Stomach smooth muscle (tissue), 2 donors: ENCODE results near the gene SYNE2.
"Not testable (repeated sequence)": the region's sequence is repeated elsewhere in the genome, so short reads cannot be mapped to it uniquely, and the experiment has no call there.

Experiments used
- H3K27ac ChIP-seq: one replicate; pipeline ENCODE4 v1.7.0; 2013; ENCODE audit warnings: mild to moderate bottlenecking, low read length, inconsistent platforms
- H3K27me3 ChIP-seq, 2 donors: one replicate each; pipeline ENCODE4 v1.7.0; 2013; ENCODE audit warnings: low read length in 2 of 2; ENCODE audit not compliant: insufficient read depth in 2 of 2, control insufficient read depth in 1 of 2
- H3K36me3 ChIP-seq, 2 donors: one replicate each; pipeline ENCODE4 v1.7.0; 2013; ENCODE audit warnings: low read length in 2 of 2; ENCODE audit not compliant: control insufficient read depth in 2 of 2, insufficient read depth in 2 of 2
- H3K4me1 ChIP-seq: one replicate; pipeline ENCODE4 v1.7.0; 2013; ENCODE audit warnings: low read length; ENCODE audit not compliant: control insufficient read depth, insufficient read depth
- H3K4me3 ChIP-seq, 2 donors: one replicate each; pipeline ENCODE4 v1.7.0; 2013; ENCODE audit warnings: low read length in 2 of 2
- H3K9ac ChIP-seq, 2 donors: one replicate each; pipeline ENCODE4 v1.7.0; 2013; ENCODE audit warnings: low read length in 2 of 2, mild to moderate bottlenecking in 1 of 2
- H3K9me3 ChIP-seq, 2 donors: one replicate each; pipeline ENCODE4 v1.7.0; 2013; ENCODE audit warnings: low read length in 2 of 2; ENCODE audit not compliant: control insufficient read depth in 2 of 2
- donor health status: healthy.
- donor health status: Pancreatic carcinoma.

SYNE2 gene

DNA sequence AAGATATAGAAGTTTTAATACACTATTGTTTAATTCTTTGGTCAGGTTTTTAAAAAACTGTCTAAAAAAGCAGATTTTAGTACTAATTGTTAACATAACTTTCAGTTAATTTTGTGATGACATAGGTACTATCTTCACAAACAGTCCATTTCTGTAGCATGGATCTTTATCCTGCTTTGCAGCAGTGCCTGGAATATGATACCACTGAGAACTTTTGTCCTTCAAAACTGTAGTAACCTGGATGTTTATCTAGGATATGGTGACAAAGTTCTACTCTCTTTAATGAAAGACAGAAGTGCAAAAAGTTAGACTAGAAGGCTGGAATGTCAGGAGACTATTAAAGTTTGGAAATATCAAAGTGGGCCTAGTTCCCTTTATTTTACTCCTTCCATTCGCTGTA is 159.9 kb downstream of the SYNE2 start:
- H3K4me1 ChIP-seq: no peaks in the 10 kb centered on the region
- H3K4me3 ChIP-seq: no peak overlapping the region
- H3K27me3 ChIP-seq: no peaks in the 10 kb centered on the region
- H3K9me3 ChIP-seq: no peaks in the 10 kb centered on the region
- H3K9ac ChIP-seq: no peak overlapping the region
- H3K27ac ChIP-seq: no peak overlapping the region
- H3K36me3 ChIP-seq: peaks cover 0 to 2% of the 10 kb centered on the region in 2 donors

DNA sequence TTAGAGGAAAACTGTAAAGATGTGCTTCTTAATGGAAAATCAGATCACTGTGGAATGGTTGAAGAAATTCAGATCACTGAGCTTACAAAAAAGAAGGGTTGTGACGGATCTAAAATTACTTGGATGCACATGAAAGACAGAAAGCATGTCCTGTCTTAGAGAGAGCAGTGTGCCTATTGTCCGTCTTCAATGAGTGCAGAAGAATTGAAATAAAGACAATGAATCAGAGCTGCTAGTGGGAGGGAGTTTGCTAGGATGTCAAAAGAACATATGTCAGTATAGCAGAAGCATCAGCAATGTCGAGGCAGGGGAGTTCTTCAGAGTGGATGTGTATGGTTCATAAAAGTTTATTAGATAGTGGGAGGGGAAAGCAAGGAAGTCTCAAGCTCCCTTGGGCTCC is 172.7 kb downstream of the SYNE2 start:
- no peak overlapping the region for H3K27ac ChIP-seq
- H3K9ac ChIP-seq: no peak overlapping the region
- no peaks in the 10 kb centered on the region for H3K4me1 ChIP-seq
- H3K9me3 ChIP-seq: no peaks in the 10 kb centered on the region
- no peaks in the 10 kb centered on the region for H3K36me3 ChIP-seq
- H3K27me3 ChIP-seq: no peaks in the 10 kb centered on the region
- H3K4me3 ChIP-seq: no peak overlapping the region

DNA sequence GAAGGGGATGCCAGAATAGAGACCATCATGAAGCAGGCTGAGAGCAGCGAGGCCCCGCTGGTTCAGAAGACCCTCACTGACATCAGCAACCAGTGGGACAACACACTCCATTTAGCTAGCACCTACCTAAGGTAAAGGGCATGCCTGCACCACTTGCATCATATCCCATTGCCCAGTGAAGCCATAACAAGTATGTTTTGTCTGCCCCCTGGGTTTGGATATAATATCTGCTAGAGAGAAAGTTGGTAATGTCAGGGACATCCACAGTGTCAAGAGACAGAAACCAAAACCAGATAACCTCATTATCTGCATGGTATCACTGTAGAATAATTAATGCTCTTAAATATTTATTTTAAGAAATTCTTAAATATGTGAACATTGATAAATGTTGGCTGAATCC is 173.8 kb downstream of the SYNE2 start:
- no peaks in the 10 kb centered on the region for H3K9me3 ChIP-seq
- H3K27me3 ChIP-seq: no peaks in the 10 kb centered on the region
- H3K9ac ChIP-seq: no peak overlapping the region
- no peak overlapping the region for H3K27ac ChIP-seq
- no peaks in the 10 kb centered on the region for H3K4me1 ChIP-seq
- H3K4me3 ChIP-seq: no peak overlapping the region
- no peaks in the 10 kb centered on the region for H3K36me3 ChIP-seq

DNA sequence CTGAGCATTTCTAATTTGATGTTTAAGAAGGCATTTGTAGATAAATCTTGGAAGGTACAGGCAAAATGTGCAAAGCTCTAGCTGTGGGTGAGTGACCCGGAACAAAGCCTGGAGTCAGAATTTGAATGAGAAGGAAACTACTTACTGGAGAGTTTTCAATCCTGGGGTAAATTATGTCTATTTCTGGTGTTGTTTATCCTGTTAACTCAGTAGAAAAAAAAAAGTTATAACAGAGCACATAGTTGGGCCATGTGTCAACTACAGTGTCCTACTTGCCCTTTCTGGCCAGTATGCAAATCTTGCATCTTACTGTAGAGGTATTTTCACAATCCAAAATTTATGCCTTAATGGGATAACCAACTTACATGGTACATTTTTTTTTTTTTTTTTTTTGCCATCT is 182.3 kb downstream of the SYNE2 start:
- no peaks in the 10 kb centered on the region for H3K9me3 ChIP-seq
- H3K36me3 ChIP-seq: no peaks in the 10 kb centered on the region
- no peak overlapping the region for H3K4me3 ChIP-seq
- H3K4me1 ChIP-seq: no peaks in the 10 kb centered on the region
- H3K27ac ChIP-seq: no peak overlapping the region
- no peaks in the 10 kb centered on the region for H3K27me3 ChIP-seq
- H3K9ac ChIP-seq: no peak overlapping the region

DNA sequence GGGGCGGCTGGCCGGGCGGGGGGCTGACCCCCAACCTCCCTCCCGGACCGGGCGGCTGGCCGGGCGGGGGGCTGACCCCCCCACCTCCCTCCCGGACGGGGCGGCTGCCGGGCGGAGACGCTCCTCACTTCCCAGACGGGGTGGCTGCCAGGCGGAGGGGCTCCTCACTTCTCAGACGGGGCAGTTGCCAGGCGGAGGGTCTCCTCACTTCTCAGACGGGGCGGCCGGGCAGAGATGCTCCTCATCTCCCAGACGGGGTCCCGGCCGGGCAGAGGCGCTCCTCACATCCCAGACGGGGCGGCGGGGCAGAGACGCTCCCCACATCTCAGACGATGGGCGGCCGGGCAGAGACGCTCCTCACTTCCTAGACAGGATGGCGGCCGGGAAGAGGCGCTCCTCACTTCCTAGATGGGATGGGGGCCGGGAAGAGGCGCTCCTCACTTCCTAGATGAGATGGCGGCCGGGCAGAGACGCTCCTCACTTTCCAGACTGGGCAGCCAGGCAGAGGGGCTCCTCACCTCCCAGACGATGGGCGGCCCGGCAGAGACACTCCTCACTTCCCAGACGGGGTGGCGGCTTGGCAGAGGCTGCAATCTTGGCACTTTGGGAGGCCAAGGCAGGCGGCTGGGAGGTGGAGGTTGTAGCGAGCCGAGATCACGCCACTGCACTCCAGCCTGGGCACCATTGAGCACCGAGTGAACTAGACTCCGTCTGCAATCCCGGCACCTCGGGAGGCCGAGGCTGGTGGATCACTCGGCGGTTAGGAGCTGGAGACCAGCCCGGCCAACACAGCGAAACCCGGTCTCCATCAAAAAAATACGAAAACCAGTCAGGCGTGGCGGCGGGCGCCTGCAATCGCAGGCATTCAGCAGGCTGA is 185.3 kb downstream of the SYNE2 start:
- H3K9me3 ChIP-seq, H3K27ac ChIP-seq, H3K9ac ChIP-seq, H3K4me1 ChIP-seq, H3K27me3 ChIP-seq, H3K4me3 ChIP-seq, H3K36me3 ChIP-seq: not testable (repeated sequence)

DNA sequence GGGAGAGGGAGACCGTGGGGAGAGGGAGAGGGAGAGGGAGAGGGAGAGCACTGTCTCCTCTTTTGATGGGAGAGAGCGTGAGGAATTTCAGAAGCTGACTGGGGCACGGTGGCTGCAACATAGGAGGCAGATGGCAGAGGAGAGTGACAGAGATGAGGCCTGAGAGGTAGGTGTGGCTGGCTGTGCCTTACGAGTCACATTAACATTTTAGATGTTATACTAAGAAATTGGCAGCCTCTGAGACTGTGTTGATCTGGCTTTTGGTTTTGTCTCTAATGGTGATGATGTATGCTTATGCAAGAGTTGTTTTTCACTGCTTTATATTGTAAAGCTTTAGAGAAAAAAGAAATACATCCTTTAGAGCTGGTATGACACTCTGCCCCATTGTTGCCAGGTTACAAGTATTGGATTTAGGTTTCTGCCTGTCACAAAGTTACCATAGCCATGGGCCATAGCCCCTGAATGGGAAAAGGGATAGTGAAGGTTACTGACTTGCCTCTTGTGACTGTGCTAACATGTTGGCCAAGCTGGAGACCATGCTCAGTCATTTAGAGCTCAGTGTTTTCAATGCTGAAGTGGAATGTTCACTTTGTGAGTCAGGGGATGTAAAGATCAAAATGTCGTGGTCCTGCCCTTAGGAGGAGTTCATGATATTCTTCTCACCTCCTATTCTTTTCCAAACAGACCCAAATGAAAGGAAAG is 186.2 kb downstream of the SYNE2 start:
- Histone ChIP-seq H3K9ac (no peak overlapping the region), H3K27me3 (no peaks in the 10 kb centered on the region), H3K4me3 (no peak overlapping the region), H3K4me1 (no peaks in the 10 kb centered on the region), H3K27ac (no peak overlapping the region), H3K9me3 (no peaks in the 10 kb centered on the region), H3K36me3 (no peaks in the 10 kb centered on the region)

DNA sequence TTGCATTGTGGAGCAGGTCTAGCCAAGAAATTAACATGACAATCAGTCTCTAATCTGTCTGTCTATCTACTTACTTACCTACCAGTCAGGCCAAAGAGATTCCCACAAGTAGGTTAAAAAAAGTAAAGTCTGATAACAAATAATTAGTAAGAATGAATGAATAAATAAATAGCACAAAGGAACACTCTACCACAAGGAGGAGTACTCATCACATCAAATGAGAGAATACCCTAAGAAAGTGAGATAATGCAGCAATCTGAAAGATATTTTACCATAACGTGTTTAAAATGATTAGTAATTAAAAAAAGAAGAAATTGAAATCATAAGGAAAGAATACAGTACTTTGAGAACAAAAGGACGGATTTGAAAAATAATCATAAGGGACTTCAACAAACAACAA is 187.2 kb downstream of the SYNE2 start:
- Histone ChIP-seq H3K4me3 (no peak overlapping the region), H3K27ac (no peak overlapping the region), H3K27me3 (no peaks in the 10 kb centered on the region), H3K9ac (no peak overlapping the region), H3K4me1 (no peaks in the 10 kb centered on the region), H3K9me3 (no peaks in the 10 kb centered on the region), H3K36me3 (no peaks in the 10 kb centered on the region)

DNA sequence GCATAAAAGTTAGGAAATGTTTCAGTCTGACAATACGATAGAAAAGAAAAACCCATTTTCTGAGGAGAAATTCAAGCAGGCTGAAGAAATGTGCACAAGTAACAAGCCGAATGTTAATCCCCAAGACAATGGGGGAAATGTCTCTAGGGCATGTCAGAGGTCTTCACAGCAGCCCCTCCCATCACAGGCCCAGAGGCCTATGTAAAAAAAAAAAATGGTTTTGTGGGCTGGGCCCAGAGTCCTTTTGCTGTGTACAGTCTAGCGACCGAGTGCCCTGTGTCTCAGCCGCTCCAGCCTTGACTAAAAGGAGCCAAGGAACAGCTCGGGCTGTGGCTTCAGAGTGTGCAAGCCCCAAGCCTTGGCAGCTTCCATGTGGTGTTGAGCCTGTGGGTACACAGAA is 190.5 kb downstream of the SYNE2 start:
- not testable (repeated sequence) for H3K9me3 ChIP-seq, H3K27ac ChIP-seq, H3K9ac ChIP-seq, H3K4me1 ChIP-seq, H3K27me3 ChIP-seq, H3K36me3 ChIP-seq, H3K4me3 ChIP-seq

DNA sequence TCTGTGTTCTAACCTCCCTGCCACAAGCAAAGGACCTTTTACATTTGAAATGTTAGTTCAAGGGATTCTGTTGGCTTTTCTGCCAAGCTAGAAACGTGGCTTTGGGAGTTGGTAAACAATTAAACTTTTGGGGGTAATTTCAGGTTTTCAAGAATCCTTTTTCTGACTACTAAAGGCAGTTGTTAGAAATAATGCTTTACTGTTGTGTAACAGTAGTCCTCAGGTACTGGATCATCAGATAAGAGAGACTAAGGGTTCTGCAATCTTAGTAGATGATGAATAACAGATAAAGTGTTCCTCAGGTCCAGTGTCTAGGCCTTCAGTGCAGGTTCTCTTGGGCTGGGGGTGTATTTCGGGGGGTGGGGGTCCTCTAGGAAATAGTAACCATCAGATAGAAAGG is 192.3 kb downstream of the SYNE2 start:
- H3K27me3 ChIP-seq: no peaks in the 10 kb centered on the region
- H3K27ac ChIP-seq: no peak overlapping the region
- H3K36me3 ChIP-seq: no peaks in the 10 kb centered on the region
- H3K4me1 ChIP-seq: no peaks in the 10 kb centered on the region
- H3K9me3 ChIP-seq: no peaks in the 10 kb centered on the region
- no peak overlapping the region for H3K4me3 ChIP-seq
- no peak overlapping the region for H3K9ac ChIP-seq

DNA sequence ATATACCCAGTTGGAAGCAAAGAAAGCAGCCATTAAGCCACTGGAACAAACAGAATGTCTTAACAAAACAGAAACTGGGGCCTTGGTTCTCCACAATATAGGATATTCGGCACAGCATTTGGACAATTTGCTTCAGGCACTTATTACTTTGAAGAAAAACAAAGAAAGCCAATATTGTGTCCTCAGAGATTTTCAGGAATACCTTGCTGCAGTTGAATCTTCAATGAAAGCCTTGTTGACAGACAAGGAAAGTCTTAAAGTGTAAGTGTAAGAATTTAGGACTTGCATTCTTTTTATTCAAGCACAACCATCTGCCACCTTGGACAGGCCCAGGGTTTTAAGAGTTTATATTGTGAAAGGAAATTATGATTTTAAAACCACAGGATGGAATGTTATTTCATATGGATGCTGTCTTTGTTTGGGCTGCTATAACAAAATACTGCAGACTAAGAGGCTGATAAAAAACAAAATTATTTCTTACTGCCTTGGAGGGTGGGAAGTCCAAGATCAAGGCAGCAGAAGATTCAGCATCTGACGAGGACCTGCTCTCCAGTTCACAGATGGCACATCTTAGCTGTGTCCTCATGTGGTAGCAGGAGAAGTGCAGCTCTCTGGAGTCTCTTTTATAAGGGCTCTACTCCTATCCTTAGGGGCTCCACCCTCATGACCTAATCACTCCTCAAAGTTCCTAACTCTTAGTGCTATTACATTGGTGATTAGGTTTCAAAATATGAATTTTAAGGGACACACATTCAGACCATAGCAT is 197.0 kb downstream of the SYNE2 start:
- Histone ChIP-seq H3K9ac (no peak overlapping the region), H3K36me3 (no peaks in the 10 kb centered on the region), H3K27ac (no peak overlapping the region), H3K4me3 (no peak overlapping the region), H3K4me1 (no peaks in the 10 kb centered on the region), H3K27me3 (no peaks in the 10 kb centered on the region), H3K9me3 (peaks cover 0 to 2% of the 10 kb centered on the region in 2 donors)
